Measurements from ENCODE around the gene QKI. TPM values are rescaled to one million over a fixed set of nuclear protein-coding genes. Genes with fewer than 3 reads are reported as not detected.

The QKI gene
- total RNA-seq, 1 experiment from 2014 or later, result 134 TPM

DNA sequence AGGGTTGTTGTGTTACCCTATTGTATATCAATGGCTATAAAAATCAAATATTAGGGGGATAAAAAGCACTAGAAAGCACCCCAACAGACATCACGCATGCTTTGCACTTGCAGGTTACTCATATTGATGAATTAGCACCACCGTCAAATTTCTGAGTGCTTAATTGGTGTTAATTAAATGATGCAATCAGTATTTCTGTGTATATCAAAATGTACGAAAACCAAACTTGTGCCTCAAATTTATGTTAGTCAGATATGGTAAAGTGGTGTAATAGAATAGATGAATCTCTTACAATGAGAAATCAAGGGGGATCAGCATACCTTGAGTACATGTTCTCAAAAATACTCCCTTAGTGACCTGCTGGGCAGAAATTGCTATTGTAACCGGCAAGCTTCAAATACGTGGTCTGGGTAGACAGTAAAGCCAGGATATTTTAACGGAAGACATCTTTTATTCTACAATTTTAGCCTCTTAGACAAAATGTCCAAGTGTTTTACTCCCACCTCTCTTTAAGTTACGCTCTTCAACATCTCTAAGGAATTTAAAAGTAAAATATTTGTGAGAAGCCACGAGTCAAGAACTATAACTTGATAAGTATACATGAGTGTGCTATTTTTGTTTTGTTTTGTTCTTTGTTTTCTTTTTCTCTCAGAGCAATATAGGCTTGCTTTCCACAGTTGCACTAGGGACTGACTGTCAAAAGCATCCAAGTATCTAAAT lies 166.0 kb downstream of the QKI start:
- Mint-ChIP-seq H3K9me3 (ENCODE audit: unreplicated experiment) (no peaks in the 10 kb centered on the region), H3K4me1 (ENCODE audit: low read depth, unreplicated experiment) (no peaks in the 10 kb centered on the region), H3K36me3 (ENCODE audit: insufficient read depth, unreplicated experiment) (peaks cover 12% of the 10 kb centered on the region), H3K27me3 (ENCODE audit: insufficient read depth, unreplicated experiment) (no peaks in the 10 kb centered on the region), H3K27ac (ENCODE audit: unreplicated experiment) (no peak overlapping the region), H3K4me3 (ENCODE audit: unreplicated experiment) (no peak overlapping the region)
- Histone ChIP-seq H3K27me3 (replicated peaks; ENCODE audit: control insufficient read depth, insufficient read depth, low read length) (no peaks in the 10 kb centered on the region), H3K4me3 (ENCODE audit: low read depth, low read length) (no peak overlapping the region), H3K36me3 (ENCODE audit: control insufficient read depth, insufficient read depth, low read length) (no peaks in the 10 kb centered on the region), H3K9me3 (no peaks in the 10 kb centered on the region), H3K4me1 (no peaks in the 10 kb centered on the region)
- intact Hi-C loops (cut with micrococcal nuclease; ENCODE audit: unreplicated experiment), result no loop called here
- BruUV-seq (replicated peaks), result no TSS peak
- CTCF ChIA-PET, result no interaction called here
- DNase-seq, result no peak
- POLR2A ChIA-PET, result no interaction called here
- TF ChIP-seq, protein P1, sequence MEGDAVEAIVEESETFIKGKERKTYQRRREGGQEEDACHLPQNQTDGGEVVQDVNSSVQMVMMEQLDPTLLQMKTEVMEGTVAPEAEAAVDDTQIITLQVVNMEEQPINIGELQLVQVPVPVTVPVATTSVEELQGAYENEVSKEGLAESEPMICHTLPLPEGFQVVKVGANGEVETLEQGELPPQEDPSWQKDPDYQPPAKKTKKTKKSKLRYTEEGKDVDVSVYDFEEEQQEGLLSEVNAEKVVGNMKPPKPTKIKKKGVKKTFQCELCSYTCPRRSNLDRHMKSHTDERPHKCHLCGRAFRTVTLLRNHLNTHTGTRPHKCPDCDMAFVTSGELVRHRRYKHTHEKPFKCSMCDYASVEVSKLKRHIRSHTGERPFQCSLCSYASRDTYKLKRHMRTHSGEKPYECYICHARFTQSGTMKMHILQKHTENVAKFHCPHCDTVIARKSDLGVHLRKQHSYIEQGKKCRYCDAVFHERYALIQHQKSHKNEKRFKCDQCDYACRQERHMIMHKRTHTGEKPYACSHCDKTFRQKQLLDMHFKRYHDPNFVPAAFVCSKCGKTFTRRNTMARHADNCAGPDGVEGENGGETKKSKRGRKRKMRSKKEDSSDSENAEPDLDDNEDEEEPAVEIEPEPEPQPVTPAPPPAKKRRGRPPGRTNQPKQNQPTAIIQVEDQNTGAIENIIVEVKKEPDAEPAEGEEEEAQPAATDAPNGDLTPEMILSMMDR (IDR thresholded peaks at IDR 0.05; ENCODE audit: insufficient read depth in 1 of 2, low read depth in 1 of 2, low read length in 1 of 2, severe bottlenecking in 1 of 2, unreplicated experiment in 1 of 2), result no peak

DNA sequence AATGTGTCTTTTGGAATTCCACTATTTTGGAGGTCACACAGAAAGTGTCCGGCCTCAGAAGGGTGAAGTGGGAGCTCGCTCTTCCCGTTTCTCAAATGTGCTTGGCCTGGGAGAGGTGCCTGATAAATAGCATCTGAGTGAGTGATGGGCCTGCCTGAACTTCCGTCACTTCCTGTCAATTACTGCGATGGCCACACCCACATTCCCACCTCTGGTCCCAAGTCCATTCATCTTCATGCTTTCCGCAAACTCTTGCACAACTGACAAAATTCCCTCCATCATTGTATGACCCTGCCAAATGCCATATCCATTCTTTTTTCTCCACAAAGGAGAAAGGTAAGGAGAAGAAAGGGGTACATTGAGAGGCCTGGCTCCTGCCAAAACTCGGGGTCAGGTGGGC lies 169.0 kb downstream of the QKI start:
- H3K27ac Mint-ChIP-seq (ENCODE audit: unreplicated experiment), result no peak overlapping the region
- no peaks in the 10 kb centered on the region for H3K4me1 ChIP-seq
- peaks cover 10% of the 10 kb centered on the region for H3K36me3 Mint-ChIP-seq (ENCODE audit: insufficient read depth, unreplicated experiment)
- no peak overlapping the region for H3K4me3 Mint-ChIP-seq (ENCODE audit: unreplicated experiment)
- TF ChIP-seq, protein P1 (IDR thresholded peaks at IDR 0.05; ENCODE audit: insufficient read depth in 1 of 2, low read depth in 1 of 2, low read length in 1 of 2, severe bottlenecking in 1 of 2, unreplicated experiment in 1 of 2), result no peak
- H3K9me3 ChIP-seq, result no peaks in the 10 kb centered on the region
- ChIA-PET CTCF (no interaction called here), POLR2A (no interaction called here)
- intact Hi-C loops (cut with micrococcal nuclease; ENCODE audit: unreplicated experiment), result no loop called here
- no TSS peak for BruUV-seq (replicated peaks)
- H3K27me3 ChIP-seq (replicated peaks; ENCODE audit: control insufficient read depth, insufficient read depth, low read length), result no peaks in the 10 kb centered on the region
- H3K4me1 Mint-ChIP-seq (ENCODE audit: low read depth, unreplicated experiment), result no peaks in the 10 kb centered on the region
- no peaks in the 10 kb centered on the region for H3K27me3 Mint-ChIP-seq (ENCODE audit: insufficient read depth, unreplicated experiment)
- no peaks in the 10 kb centered on the region for H3K9me3 Mint-ChIP-seq (ENCODE audit: unreplicated experiment)
- H3K36me3 ChIP-seq (ENCODE audit: control insufficient read depth, insufficient read depth, low read length), result no peaks in the 10 kb centered on the region
- peak; percentile 43 for DNase-seq
- no peak overlapping the region for H3K4me3 ChIP-seq (ENCODE audit: low read depth, low read length)

DNA sequence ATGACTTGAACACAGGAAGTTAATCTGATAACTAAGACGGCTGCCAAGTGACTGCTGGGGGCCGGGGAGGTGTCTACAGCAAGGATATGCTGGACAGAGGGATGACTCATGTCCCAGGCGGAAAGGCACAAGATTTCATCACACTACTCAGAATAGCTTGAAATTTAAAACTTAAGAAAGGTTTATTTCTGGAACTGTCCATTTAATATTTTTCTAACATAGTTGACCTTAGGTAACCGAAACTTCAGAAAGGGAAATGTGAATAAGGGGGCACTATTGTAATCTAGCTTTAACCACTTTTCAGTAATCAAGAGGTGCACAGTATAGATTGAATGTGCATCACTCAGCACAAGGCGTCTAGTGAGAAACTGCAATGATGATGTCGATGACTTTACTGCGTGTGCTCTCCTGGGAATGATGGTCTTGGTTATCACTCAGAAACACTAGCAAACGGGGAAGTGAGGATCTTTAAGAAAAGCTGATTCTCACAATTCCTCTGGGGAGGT lies 171.5 kb downstream of the QKI start:
- Histone ChIP-seq H3K4me1 (no peaks in the 10 kb centered on the region), H3K27me3 (replicated peaks; ENCODE audit: control insufficient read depth, insufficient read depth, low read length) (no peaks in the 10 kb centered on the region), H3K9me3 (no peaks in the 10 kb centered on the region), H3K4me3 (ENCODE audit: low read depth, low read length) (no peak overlapping the region), H3K36me3 (ENCODE audit: control insufficient read depth, insufficient read depth, low read length) (no peaks in the 10 kb centered on the region)
- Mint-ChIP-seq H3K36me3 (ENCODE audit: insufficient read depth, unreplicated experiment) (peaks cover 18% of the 10 kb centered on the region), H3K4me1 (ENCODE audit: low read depth, unreplicated experiment) (no peaks in the 10 kb centered on the region), H3K4me3 (ENCODE audit: unreplicated experiment) (no peak overlapping the region), H3K27ac (ENCODE audit: unreplicated experiment) (no peak overlapping the region), H3K9me3 (ENCODE audit: unreplicated experiment) (peaks cover 14% of the 10 kb centered on the region), H3K27me3 (ENCODE audit: insufficient read depth, unreplicated experiment) (no peaks in the 10 kb centered on the region)
- ChIA-PET CTCF (no interaction called here), POLR2A (no interaction called here)
- intact Hi-C loops (cut with micrococcal nuclease; ENCODE audit: unreplicated experiment), result no loop called here
- BruUV-seq (replicated peaks), result no TSS peak
- TF ChIP-seq, protein P1 (IDR thresholded peaks at IDR 0.05; ENCODE audit: insufficient read depth in 1 of 2, low read depth in 1 of 2, low read length in 1 of 2, severe bottlenecking in 1 of 2, unreplicated experiment in 1 of 2), result no peak
- no peak for DNase-seq

Measured in Caco-2 (cell line).